Ishikawa (cell line): ENCODE results near the gene MTHFS.

Source experiments
- CREB1 ChIP-seq: IDR thresholded peaks from 2 replicates; pipeline ENCODE4 v1.6.1; 2012; ENCODE audit warnings: low read depth
- MAX ChIP-seq: IDR thresholded peaks from 2 replicates; pipeline ENCODE4 v1.6.1; 2012
- RAD21 ChIP-seq: IDR thresholded peaks from 2 replicates; pipeline ENCODE4 v1.6.1; 2012; ENCODE audit warnings: low read depth

- TF ChIP-seq CREB1 (no peak), MAX (no peak), RAD21 (no peak)
Observed at GRCh38 chr15:79933231-79933630, 36.4 kb upstream of the MTHFS start.
